Measurements from ENCODE around the gene SDHAF1. TPM values are rescaled to one million over a fixed set of nuclear protein-coding genes. Genes with fewer than 3 reads are reported as not detected.
A peak's percentile ranks its signal among the peaks of the same experiment; 100 is the strongest.

The SDHAF1 gene
- total RNA-seq, 1 donor from 2014 or later: 14.3 TPM

GRCh38 chr19:36001605-36002004 lies 6.6 kb downstream of the SDHAF1 start:
- Mint-ChIP-seq H3K27me3 (ENCODE audit: unreplicated experiment) (peaks cover 2% of the 10 kb centered on the region), H3K4me1 (ENCODE audit: unreplicated experiment) (peaks cover 5% of the 10 kb centered on the region), H3K36me3 (ENCODE audit: low read depth, unreplicated experiment) (peaks cover 8% of the 10 kb centered on the region), H3K4me3 (ENCODE audit: unreplicated experiment) (no peak overlapping the region), H3K27ac (ENCODE audit: unreplicated experiment) (no peak overlapping the region), H3K9me3 (ENCODE audit: unreplicated experiment) (no peaks in the 10 kb centered on the region)
- TF ChIP-seq, protein P1, sequence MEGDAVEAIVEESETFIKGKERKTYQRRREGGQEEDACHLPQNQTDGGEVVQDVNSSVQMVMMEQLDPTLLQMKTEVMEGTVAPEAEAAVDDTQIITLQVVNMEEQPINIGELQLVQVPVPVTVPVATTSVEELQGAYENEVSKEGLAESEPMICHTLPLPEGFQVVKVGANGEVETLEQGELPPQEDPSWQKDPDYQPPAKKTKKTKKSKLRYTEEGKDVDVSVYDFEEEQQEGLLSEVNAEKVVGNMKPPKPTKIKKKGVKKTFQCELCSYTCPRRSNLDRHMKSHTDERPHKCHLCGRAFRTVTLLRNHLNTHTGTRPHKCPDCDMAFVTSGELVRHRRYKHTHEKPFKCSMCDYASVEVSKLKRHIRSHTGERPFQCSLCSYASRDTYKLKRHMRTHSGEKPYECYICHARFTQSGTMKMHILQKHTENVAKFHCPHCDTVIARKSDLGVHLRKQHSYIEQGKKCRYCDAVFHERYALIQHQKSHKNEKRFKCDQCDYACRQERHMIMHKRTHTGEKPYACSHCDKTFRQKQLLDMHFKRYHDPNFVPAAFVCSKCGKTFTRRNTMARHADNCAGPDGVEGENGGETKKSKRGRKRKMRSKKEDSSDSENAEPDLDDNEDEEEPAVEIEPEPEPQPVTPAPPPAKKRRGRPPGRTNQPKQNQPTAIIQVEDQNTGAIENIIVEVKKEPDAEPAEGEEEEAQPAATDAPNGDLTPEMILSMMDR (IDR thresholded peaks at IDR 0.05; ENCODE audit: unreplicated experiment): no peak
- no peak for DNase-seq (ENCODE audit: low spot score)

- H3K36me3 Mint-ChIP-seq (ENCODE audit: low read depth, unreplicated experiment): peaks cover 8% of the 10 kb centered on the region
- peaks cover 5% of the 10 kb centered on the region for H3K27me3 Mint-ChIP-seq (ENCODE audit: unreplicated experiment)
- DNase-seq (ENCODE audit: low spot score): no peak
- peaks cover 5% of the 10 kb centered on the region for H3K4me1 Mint-ChIP-seq (ENCODE audit: unreplicated experiment)
- peak overlapping the region; percentile 67 for H3K4me3 Mint-ChIP-seq (ENCODE audit: unreplicated experiment)
- no peaks in the 10 kb centered on the region for H3K9me3 Mint-ChIP-seq (ENCODE audit: unreplicated experiment)
- TF ChIP-seq, protein P1 (IDR thresholded peaks at IDR 0.05; ENCODE audit: unreplicated experiment): no peak
- H3K27ac Mint-ChIP-seq (ENCODE audit: unreplicated experiment): no peak overlapping the region
Observed at GRCh38 chr19:36003284-36003683, 8.3 kb downstream of the SDHAF1 start.

- Mint-ChIP-seq H3K4me1 (ENCODE audit: unreplicated experiment) (peaks cover 19% of the 10 kb centered on the region), H3K27ac (ENCODE audit: unreplicated experiment) (no peak overlapping the region), H3K27me3 (ENCODE audit: unreplicated experiment) (peaks cover 6% of the 10 kb centered on the region), H3K36me3 (ENCODE audit: low read depth, unreplicated experiment) (peaks cover 9% of the 10 kb centered on the region), H3K4me3 (ENCODE audit: unreplicated experiment) (no peak overlapping the region), H3K9me3 (ENCODE audit: unreplicated experiment) (no peaks in the 10 kb centered on the region)
- TF ChIP-seq, protein P1 (IDR thresholded peaks at IDR 0.05; ENCODE audit: unreplicated experiment): no peak
- no peak for DNase-seq (ENCODE audit: low spot score)
Observed at GRCh38 chr19:36006955-36007354, 12.0 kb downstream of the SDHAF1 start.

- Mint-ChIP-seq H3K36me3 (ENCODE audit: low read depth, unreplicated experiment) (peaks cover 7% of the 10 kb centered on the region), H3K4me3 (ENCODE audit: unreplicated experiment) (peak within 1 kb of the TSS; percentile 83), H3K27me3 (ENCODE audit: unreplicated experiment) (peaks cover 6% of the 10 kb centered on the region), H3K9me3 (ENCODE audit: unreplicated experiment) (no peaks in the 10 kb centered on the region), H3K4me1 (ENCODE audit: unreplicated experiment) (peaks cover 23% of the 10 kb centered on the region), H3K27ac (ENCODE audit: unreplicated experiment) (peak within 1 kb of the TSS; percentile 30)
- TF ChIP-seq, protein P1 (IDR thresholded peaks at IDR 0.05; ENCODE audit: unreplicated experiment): no peak
- DNase-seq (ENCODE audit: low spot score): no peak
Observed at GRCh38 chr19:36008336-36008978, 13.5 kb downstream of the SDHAF1 start, which contains the start of gene SYNE4. TSS of gene SYNE4 (minus strand) at chr19:36008813. CDS start at chr19:36008681, 132 bp downstream.

DNA sequence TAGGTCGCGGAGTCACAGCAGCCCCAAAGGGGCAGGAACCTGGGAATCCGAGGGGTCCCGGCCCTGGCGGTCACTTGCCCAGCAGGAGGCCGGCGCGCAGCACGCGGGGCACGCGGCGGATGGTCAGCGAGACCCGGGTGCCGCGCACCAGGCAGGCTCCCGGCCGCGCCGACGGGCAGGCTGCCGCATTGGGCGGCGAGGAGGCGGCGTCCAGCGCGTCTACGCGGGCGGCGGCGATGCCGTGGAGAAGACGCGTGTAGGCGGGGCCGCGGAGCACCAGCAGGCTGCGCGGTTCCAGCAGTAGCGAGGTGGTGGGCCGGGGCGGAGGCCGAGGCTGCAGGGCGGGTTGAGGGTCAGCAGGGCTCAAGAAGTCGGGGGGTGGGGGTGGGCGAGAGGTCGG lies 14.2 kb downstream of the SDHAF1 start:
- Mint-ChIP-seq H3K27me3 (ENCODE audit: unreplicated experiment) (peaks cover 9% of the 10 kb centered on the region), H3K27ac (ENCODE audit: unreplicated experiment) (peak overlapping the region; percentile 30)

More for the DNA sequence above, 14.2 kb downstream of the SDHAF1 start:
- Mint-ChIP-seq H3K4me3 (ENCODE audit: unreplicated experiment) (peak overlapping the region; percentile 83), H3K9me3 (ENCODE audit: unreplicated experiment) (no peaks in the 10 kb centered on the region), H3K4me1 (ENCODE audit: unreplicated experiment) (peaks cover 29% of the 10 kb centered on the region), H3K36me3 (ENCODE audit: low read depth, unreplicated experiment) (peaks cover 7% of the 10 kb centered on the region)
- TF ChIP-seq, protein P1 (IDR thresholded peaks at IDR 0.05; ENCODE audit: unreplicated experiment): no peak
- peak; percentile 68 for DNase-seq (ENCODE audit: low spot score)
